ENCODE results near the gene PPP4R1. TPM values are rescaled to one million over a fixed set of nuclear protein-coding genes. Genes with fewer than 3 reads are reported as not detected.

Gene PPP4R1
- total and polyA plus RNA-seq, 10 donors: 11.3 to 135 (median 81.8) TPM

- Histone ChIP-seq H3K4me3 (no peak overlapping the region), H3K36me3 (peaks cover 0 to 100% (median 96%) of the 10 kb centered on the region in 6 donors), H3K27ac (no peak overlapping the region), H3K9me3 (peaks cover 0 to 16% (median 8%) of the 10 kb centered on the region in 8 donors), H3K27me3 (replicated peaks in 1 of 7) (no peaks in the 10 kb centered on the region), H3K4me1 (no peaks in the 10 kb centered on the region)
- 97 to 99% (median 99%) methylated on average over 3 of the region's 3 CpGs for WGBS, 5 donors
- TF ChIP-seq POLR2A (IDR thresholded peaks at IDR 0.05): no peak
- TF ChIP-seq POLR2AphosphoS5 (IDR thresholded peaks at IDR 0.05): no peak
- no peak for TF ChIP-seq CTCF (IDR thresholded peaks at IDR 0.05 in 8 of 11, conservative IDR thresholded peaks at IDR 0.05 in 3 of 11)
- intact Hi-C loops (cut with DNase I; ENCODE audit: low total_unique reads): no loop called here
- DNase-seq: no peak
These were observed 62.2 kb downstream of the PPP4R1 start for GRCh38 chr18:9552191-9552590.

- intact Hi-C loops (cut with DNase I; ENCODE audit: low total_unique reads): no loop called here
- no peak for TF ChIP-seq POLR2A (IDR thresholded peaks at IDR 0.05)
- no peak for TF ChIP-seq POLR2AphosphoS5 (IDR thresholded peaks at IDR 0.05)
- no peak for TF ChIP-seq CTCF (IDR thresholded peaks at IDR 0.05 in 8 of 11, conservative IDR thresholded peaks at IDR 0.05 in 3 of 11)
- DNase-seq: no peak
- H3K27ac ChIP-seq: no peak overlapping the region
- H3K9me3 ChIP-seq: peaks cover 0 to 16% (median 8%) of the 10 kb centered on the region in 8 donors
- H3K27me3 ChIP-seq (replicated peaks in 1 of 7): no peaks in the 10 kb centered on the region
- no peaks in the 10 kb centered on the region for H3K4me1 ChIP-seq
- 89 to 98% (median 96%) methylated on average over 4 of the region's 4 CpGs for WGBS, 5 donors
- no peak overlapping the region for H3K4me3 ChIP-seq
- H3K36me3 ChIP-seq: peaks cover 0 to 100% (median 98%) of the 10 kb centered on the region in 6 donors
These were observed 63.9 kb downstream of the PPP4R1 start for GRCh38 chr18:9550429-9550828.

- Histone ChIP-seq H3K27me3 (replicated peaks in 1 of 7) (no peaks in the 10 kb centered on the region), H3K36me3 (peaks cover 0 to 100% (median 94%) of the 10 kb centered on the region in 6 donors)
These were observed 65.0 kb downstream of the PPP4R1 start for GRCh38 chr18:9549405-9549804.

GRCh38 chr18:9547782-9548181, 66.6 kb downstream of the PPP4R1 start:
- H3K4me1 ChIP-seq: no peaks in the 10 kb centered on the region
- no peaks in the 10 kb centered on the region for H3K27me3 ChIP-seq (replicated peaks in 1 of 7)
- no peak for DNase-seq
- H3K36me3 ChIP-seq: peaks cover 0 to 85% (median 79%) of the 10 kb centered on the region in 6 donors
- H3K27ac ChIP-seq: no peak overlapping the region
- 92 to 100% (median 95%) methylated on average over 7 of the region's 7 CpGs for WGBS, 5 donors
- no peak overlapping the region for H3K4me3 ChIP-seq
- intact Hi-C loops (cut with DNase I; ENCODE audit: low total_unique reads): no loop called here
- no peak for TF ChIP-seq CTCF (IDR thresholded peaks at IDR 0.05 in 8 of 11, conservative IDR thresholded peaks at IDR 0.05 in 3 of 11)
- TF ChIP-seq POLR2AphosphoS5 (IDR thresholded peaks at IDR 0.05): no peak
- no peak for TF ChIP-seq POLR2A (IDR thresholded peaks at IDR 0.05)
- H3K9me3 ChIP-seq: peaks cover 0 to 5% (median 3%) of the 10 kb centered on the region in 8 donors

More at GRCh38 chr18:9549405-9549804, 65.0 kb downstream of the PPP4R1 start:
- no peak for TF ChIP-seq CTCF (IDR thresholded peaks at IDR 0.05 in 8 of 11, conservative IDR thresholded peaks at IDR 0.05 in 3 of 11)
- TF ChIP-seq POLR2AphosphoS5 (IDR thresholded peaks at IDR 0.05): no peak
- no peak for TF ChIP-seq POLR2A (IDR thresholded peaks at IDR 0.05)
- Histone ChIP-seq H3K9me3 (peaks cover 0 to 16% (median 8%) of the 10 kb centered on the region in 8 donors), H3K4me3 (no peak overlapping the region), H3K4me1 (no peaks in the 10 kb centered on the region), H3K27ac (no peak overlapping the region)
- intact Hi-C loops (cut with DNase I; ENCODE audit: low total_unique reads): no loop called here
- no peak for DNase-seq
- WGBS, 5 donors: 92 to 95% (median 94%) methylated on average over 7 of the region's 7 CpGs

Data from spleen (tissue), 11 donors.